Activated T-cell treated with anti-CD3 and anti-CD28 coated beads for 48 hours (primary cell): ENCODE measurements around the gene TMEM263.

Experiments
- DNase-seq: peaks from one replicate; pipeline ENCODE4 v3.0.0-alpha.2; 2020; ENCODE audit warnings: low read depth

TMEM263 gene

GRCh38 chr12:106950591-106950990, 5.1 kb upstream of the TMEM263 start:
- DNase-seq = no peak

GRCh38 chr12:106953352-106954250, 2.1 kb upstream of the TMEM263 start:
- DNase-seq = no peak

DNA sequence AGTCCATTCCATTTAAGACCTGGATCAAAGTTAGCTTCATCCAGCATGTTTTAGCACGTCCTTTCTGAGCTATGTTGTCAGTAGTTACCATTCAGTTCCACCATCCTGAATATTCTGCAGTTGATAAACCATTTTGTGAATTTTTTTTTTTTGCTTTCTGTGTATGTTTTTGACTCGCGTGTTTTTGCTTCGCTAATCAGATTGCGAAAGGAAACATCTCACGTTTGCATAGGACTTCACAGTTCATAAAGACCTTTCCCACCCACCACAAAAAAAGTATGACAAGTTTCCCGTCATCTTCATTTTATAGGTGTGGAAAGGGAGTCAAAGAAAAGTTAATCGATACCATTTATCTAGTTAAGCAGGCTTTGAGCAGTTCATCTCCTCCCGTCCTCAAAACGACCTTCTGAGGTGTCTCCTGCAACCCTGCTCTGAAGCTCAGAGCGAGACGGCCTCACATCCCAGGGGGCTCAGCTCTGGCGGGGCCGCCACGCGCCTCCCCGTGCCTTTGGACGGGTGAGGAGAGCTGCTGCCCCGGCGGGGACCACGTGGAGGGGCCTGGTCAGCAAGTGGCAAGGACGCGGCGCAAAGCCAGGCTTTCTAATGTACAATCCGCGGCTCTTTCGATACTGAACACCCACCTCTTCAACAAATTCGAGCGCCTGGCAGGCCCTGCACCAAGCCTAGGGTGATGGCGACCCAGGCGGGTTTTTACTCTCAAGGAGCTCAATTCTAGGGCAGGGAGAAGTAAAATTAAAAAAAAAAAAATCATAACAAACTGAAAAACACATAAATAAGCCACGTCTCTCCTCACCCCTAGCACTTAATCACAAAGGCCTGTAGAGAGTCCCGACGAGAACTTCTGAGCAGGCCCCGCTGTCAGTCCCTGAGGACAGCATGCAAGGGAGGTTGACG, 988 bp upstream of the TMEM263 start:
- no peak for DNase-seq

GRCh38 chr12:106956048-106956578, 406 bp downstream of the TMEM263 start:
- DNase-seq = peak; percentile 47

DNA sequence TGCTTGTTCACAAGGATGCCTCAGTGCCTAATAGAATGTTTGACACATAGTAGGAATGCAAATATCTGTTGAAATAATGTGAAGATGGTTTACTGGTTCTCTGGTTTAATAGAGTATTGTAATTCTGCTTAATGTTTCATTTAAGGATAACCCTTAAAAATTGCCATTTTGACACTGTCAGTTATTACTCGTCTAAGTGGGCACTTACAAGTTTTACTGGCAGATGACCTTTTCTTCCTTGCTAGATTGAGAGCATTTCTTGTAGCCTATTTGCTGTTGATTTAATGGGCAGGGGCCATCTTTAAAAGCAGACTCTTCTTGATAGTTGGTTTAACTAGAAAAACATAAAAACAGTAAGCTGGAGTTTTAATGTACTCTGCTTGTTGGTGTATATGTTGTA, 1.9 kb downstream of the TMEM263 start:
- DNase-seq = no peak

DNA sequence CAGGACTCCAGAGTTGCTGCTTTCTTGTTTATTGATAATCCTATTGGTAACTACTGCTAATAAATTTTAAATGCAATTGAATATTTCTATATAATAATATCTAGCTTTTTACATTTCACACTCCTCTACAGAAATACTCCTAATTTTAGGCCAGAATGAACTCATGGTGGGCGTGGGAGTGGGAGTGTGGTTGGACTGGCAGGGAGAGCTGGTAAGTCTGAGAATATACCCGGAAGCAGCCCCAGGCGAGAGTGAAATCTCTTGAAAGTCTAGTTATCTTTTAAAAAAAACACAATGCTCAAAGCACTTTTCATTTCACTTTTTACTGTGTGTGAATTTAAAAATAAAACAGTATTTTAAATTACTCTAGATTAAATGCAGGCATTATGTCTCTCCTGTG, 4.7 kb downstream of the TMEM263 start:
- no peak for DNase-seq

- DNase-seq = no peak
Observed at GRCh38 chr12:106962286-106962685, 6.6 kb downstream of the TMEM263 start.

DNA sequence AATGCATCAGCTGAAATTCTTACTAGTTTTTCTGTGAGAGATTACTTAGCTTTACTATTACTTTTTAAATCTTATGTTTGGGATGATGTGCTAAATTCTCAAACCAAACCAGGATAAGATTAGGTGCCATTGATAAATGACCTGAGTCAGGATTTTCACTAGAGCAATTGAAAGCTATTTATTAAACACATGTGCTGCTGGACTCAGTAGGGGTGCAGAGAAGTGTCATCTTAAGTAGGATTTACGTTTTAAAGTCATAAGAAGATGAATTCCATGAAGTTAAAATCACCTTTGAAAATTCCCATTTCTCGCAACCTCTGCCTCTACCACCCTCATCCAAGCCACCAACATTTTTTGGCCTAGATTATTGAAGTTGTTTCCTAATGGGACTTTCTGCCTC, 8.8 kb downstream of the TMEM263 start:
- DNase-seq = no peak

DNA sequence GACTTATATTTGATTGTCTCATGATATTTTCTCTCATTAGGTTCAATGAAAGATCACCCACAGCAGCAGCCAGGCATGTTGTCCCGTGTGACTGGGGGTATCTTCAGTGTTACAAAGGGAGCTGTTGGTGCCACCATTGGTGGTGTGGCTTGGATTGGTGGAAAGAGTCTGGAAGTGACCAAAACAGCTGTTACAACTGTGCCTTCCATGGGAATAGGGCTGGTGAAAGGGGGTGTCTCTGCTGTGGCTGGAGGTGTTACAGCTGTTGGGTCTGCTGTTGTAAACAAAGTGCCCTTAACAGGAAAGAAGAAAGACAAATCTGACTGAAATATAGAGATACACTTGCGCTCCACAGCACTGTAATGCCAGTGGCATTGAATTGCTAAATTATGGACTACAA, 15.4 kb downstream of the TMEM263 start:
- DNase-seq = no peak

- no peak for DNase-seq
Observed at GRCh38 chr12:106973545-106973944, 17.8 kb downstream of the TMEM263 start.

- DNase-seq = no peak
Observed at GRCh38 chr12:106974511-106974910, 18.8 kb downstream of the TMEM263 start.

- DNase-seq = no peak
Observed at GRCh38 chr12:106975098-106975497, 19.4 kb downstream of the TMEM263 start.

- no peak for DNase-seq
Observed at GRCh38 chr12:106975993-106976658, 20.4 kb downstream of the TMEM263 start.

DNA sequence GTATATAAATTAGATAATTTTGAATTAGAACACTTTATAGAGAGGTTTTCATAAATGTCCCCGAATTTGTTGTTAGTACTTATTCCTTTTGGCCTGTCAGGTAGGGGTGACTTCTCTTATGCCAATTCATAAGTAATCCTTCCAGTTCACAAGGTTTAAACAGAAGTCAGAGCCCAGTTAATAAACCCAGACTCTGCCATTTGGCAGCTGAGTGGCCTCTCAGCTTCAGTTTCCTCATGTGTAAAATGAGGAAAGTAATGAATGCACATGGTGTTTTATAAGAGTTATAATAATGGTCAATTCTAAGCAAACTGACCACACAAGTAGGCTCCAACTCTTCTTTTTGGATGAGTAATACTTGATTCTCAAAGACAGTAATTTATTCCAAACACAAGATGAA, 21.0 kb downstream of the TMEM263 start:
- no peak for DNase-seq

- DNase-seq = no peak
Observed at GRCh38 chr12:106978035-106978800, 22.5 kb downstream of the TMEM263 start.

- DNase-seq = no peak
Observed at GRCh38 chr12:106980944-106981343, 25.2 kb downstream of the TMEM263 start.

GRCh38 chr12:106981788-106982187, 26.1 kb downstream of the TMEM263 start:
- DNase-seq = no peak

GRCh38 chr12:106982229-106982628, 26.5 kb downstream of the TMEM263 start:
- DNase-seq = no peak

DNA sequence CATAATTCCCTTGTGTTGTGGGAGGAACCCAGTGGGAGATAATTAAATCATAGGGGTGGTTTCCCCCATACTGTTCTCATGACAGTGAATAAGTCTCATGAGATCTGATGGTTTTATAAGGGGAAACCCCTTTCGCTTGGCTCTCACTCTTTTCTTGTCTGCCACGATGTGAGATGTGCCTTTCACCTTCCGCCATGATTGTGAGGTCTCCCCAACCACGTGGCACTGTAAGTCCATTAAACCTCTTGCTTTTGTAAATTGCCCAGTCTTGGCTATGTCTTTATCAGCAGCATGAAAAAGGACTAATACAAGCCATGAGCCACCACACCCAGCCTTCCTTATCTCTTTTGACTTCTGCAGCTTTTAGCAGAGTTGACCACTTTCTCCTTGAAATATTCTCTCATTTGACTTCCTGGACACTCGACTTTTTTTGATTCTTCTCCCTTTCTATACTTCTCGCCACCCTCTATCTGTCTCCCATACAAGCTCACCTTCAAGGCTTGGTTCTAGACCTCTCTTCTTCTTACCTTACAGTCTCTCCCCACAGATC, 29.0 kb downstream of the TMEM263 start:
- no peak for DNase-seq

DNA sequence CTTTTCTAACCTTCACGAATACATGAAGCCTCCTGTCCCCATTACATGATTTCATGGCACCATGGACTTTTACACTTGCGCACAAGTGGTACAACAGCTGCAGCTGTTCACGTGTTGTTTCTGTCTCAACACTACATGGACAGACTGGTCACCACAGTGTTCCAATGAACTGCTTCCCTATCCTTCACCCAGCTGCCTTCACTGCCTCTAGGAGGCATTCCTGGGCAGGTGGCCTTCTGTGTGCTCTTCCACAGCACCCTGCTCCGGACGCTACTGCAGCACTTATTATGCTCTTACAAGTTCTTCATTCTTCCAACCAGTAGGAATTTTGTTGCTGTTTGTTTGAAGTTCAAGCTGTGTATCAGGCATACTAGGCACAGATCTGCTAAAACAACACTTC, 29.8 kb downstream of the TMEM263 start:
- no peak for DNase-seq

DNA sequence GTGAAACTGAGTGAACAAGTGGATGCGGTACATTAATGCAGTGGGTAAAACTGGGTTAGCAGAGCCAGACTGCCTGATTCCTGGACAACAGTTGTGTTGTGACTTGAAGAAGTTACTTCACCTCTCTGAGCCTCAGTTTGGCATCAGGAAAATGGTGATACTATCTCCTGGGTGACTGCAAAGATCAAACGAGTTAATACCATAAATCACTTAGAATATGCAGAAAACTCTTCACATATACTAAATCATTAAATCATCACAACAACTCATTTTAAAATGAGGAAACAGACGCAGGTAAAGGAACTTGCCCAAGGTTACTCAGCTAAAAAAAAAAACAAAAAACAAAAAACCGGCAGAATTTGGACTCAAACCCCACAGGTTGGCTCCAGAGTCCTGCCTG, 30.4 kb downstream of the TMEM263 start:
- no peak for DNase-seq
